ENCODE results near the gene RBFA. TPM values are rescaled to one million over a fixed set of nuclear protein-coding genes. Genes with fewer than 3 reads are reported as not detected.

RBFA gene
- total RNA-seq, 2 experiments from 2014 or later, result 25.9 to 28.1 TPM

DNA sequence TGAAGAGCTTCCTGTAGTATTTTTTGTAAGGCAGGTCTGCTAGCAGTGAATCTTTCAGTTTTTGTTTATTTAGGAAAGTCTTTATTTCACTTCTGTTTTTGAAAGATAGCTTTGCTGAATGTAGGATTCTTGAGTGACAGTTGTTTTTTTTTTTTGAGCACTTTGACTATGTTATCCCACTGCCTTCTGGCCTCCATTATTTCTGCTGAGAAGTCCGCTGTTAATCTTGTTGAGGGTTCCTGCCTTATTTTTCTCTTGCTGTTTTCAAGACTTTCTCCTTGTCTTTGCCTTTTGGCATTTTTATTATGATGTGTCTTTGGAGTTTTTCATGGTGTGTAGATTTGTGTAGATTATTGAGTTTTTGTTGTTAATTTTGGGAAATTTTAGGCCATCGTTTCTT lies 21.9 kb downstream of the RBFA start:
- intact Hi-C loops (cut with micrococcal nuclease; ENCODE audit: unreplicated experiment), result no loop called here
- no peak for DNase-seq (ENCODE audit: low spot score)
- H3K27ac ChIP-seq (ENCODE audit: low read depth, low read length, poor library complexity, severe bottlenecking), result no peak overlapping the region
- no peaks in the 10 kb centered on the region for H4K20me1 ChIP-seq (ENCODE audit: insufficient read depth, low read length)
- H2AFZ ChIP-seq (ENCODE audit: low read length), result no peak overlapping the region
- no peaks in the 10 kb centered on the region for H3K79me2 ChIP-seq (ENCODE audit: insufficient read depth, low read depth, low read length)
- ChIA-PET POLR2A (no interaction called here), CTCF (ENCODE audit: unreplicated experiment) (no interaction called here)
- TF ChIP-seq, protein P1, sequence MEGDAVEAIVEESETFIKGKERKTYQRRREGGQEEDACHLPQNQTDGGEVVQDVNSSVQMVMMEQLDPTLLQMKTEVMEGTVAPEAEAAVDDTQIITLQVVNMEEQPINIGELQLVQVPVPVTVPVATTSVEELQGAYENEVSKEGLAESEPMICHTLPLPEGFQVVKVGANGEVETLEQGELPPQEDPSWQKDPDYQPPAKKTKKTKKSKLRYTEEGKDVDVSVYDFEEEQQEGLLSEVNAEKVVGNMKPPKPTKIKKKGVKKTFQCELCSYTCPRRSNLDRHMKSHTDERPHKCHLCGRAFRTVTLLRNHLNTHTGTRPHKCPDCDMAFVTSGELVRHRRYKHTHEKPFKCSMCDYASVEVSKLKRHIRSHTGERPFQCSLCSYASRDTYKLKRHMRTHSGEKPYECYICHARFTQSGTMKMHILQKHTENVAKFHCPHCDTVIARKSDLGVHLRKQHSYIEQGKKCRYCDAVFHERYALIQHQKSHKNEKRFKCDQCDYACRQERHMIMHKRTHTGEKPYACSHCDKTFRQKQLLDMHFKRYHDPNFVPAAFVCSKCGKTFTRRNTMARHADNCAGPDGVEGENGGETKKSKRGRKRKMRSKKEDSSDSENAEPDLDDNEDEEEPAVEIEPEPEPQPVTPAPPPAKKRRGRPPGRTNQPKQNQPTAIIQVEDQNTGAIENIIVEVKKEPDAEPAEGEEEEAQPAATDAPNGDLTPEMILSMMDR (conservative IDR thresholded peaks at IDR 0.05; ENCODE audit: low read length), result no peak
- TF ChIP-seq EZH2phosphoT487 (IDR thresholded peaks at IDR 0.05; ENCODE audit: borderline replicate concordance, low read depth, low read length), result no peak
- H3K4me1 ChIP-seq (ENCODE audit: insufficient read depth, low read length, poor library complexity, severe bottlenecking), result no peaks in the 10 kb centered on the region
- no TSS peak for BruUV-seq (replicated peaks)
- no peak overlapping the region for H3K4me2 ChIP-seq (ENCODE audit: low read length)
- no peaks in the 10 kb centered on the region for H3K9me2 ChIP-seq (ENCODE audit: insufficient read depth, low read length)
- no peaks in the 10 kb centered on the region for H3K9me3 ChIP-seq (ENCODE audit: low read length)
- H3K4me3 ChIP-seq (ENCODE audit: low read depth, low read length, poor library complexity, severe bottlenecking), result no peak overlapping the region
- no peaks in the 10 kb centered on the region; the same call in 1 of the 2 replicates for H3K36me3 ChIP-seq (ENCODE audit: insufficient read depth, low read length)

GRCh38 chr18:80059945-80060344 lies 25.7 kb downstream of the RBFA start:
- no peak for TF ChIP-seq EZH2phosphoT487 (IDR thresholded peaks at IDR 0.05; ENCODE audit: borderline replicate concordance, low read depth, low read length)
- TF ChIP-seq, protein P1 (conservative IDR thresholded peaks at IDR 0.05; ENCODE audit: low read length), result no peak
- Histone ChIP-seq H3K9me2 (ENCODE audit: insufficient read depth, low read length) (no peaks in the 10 kb centered on the region), H3K9me3 (ENCODE audit: low read length) (no peaks in the 10 kb centered on the region), H3K27ac (ENCODE audit: low read depth, low read length, poor library complexity, severe bottlenecking) (no peak overlapping the region), H3K79me2 (ENCODE audit: insufficient read depth, low read depth, low read length) (no peaks in the 10 kb centered on the region), H2AFZ (ENCODE audit: low read length) (no peak overlapping the region), H3K4me3 (ENCODE audit: low read depth, low read length, poor library complexity, severe bottlenecking) (no peak overlapping the region), H3K4me1 (ENCODE audit: insufficient read depth, low read length, poor library complexity, severe bottlenecking) (no peaks in the 10 kb centered on the region), H3K4me2 (ENCODE audit: low read length) (no peak overlapping the region), H3K36me3 (ENCODE audit: insufficient read depth, low read length) (no peaks in the 10 kb centered on the region), H4K20me1 (ENCODE audit: insufficient read depth, low read length) (no peaks in the 10 kb centered on the region)
- BruUV-seq (replicated peaks), result no TSS peak
- intact Hi-C loops (cut with micrococcal nuclease; ENCODE audit: unreplicated experiment), result no loop called here
- POLR2A ChIA-PET, result no interaction called here
- no peak for DNase-seq (ENCODE audit: low spot score)
- CTCF ChIA-PET (ENCODE audit: unreplicated experiment), result no interaction called here

GRCh38 chr18:80065705-80066104 lies 31.5 kb downstream of the RBFA start:
- Histone ChIP-seq H3K9me3 (ENCODE audit: low read length) (no peaks in the 10 kb centered on the region), H2AFZ (ENCODE audit: low read length) (no peak overlapping the region), H3K79me2 (ENCODE audit: insufficient read depth, low read depth, low read length) (no peaks in the 10 kb centered on the region), H4K20me1 (ENCODE audit: insufficient read depth, low read length) (no peaks in the 10 kb centered on the region), H3K27ac (ENCODE audit: low read depth, low read length, poor library complexity, severe bottlenecking) (no peak overlapping the region), H3K4me1 (ENCODE audit: insufficient read depth, low read length, poor library complexity, severe bottlenecking) (no peaks in the 10 kb centered on the region), H3K4me3 (ENCODE audit: low read depth, low read length, poor library complexity, severe bottlenecking) (no peak overlapping the region), H3K9me2 (ENCODE audit: insufficient read depth, low read length) (no peaks in the 10 kb centered on the region), H3K4me2 (ENCODE audit: low read length) (no peak overlapping the region), H3K36me3 (ENCODE audit: insufficient read depth, low read length) (no peaks in the 10 kb centered on the region)
- intact Hi-C loops (cut with micrococcal nuclease; ENCODE audit: unreplicated experiment), result no loop called here
- no TSS peak for BruUV-seq (replicated peaks)
- no peak for TF ChIP-seq EZH2phosphoT487 (IDR thresholded peaks at IDR 0.05; ENCODE audit: borderline replicate concordance, low read depth, low read length)
- TF ChIP-seq, protein P1 (conservative IDR thresholded peaks at IDR 0.05; ENCODE audit: low read length), result no peak
- ChIA-PET CTCF (ENCODE audit: unreplicated experiment) (no interaction called here), POLR2A (no interaction called here)
- DNase-seq (ENCODE audit: low spot score), result no peak

All from OCI-LY7 (cell line).